Trophoblast cell (in vitro differentiated cells and primary cell): Measurements from ENCODE around the gene AKR1A1.

Source experiments
- DNase-seq, 2 donors: peaks; one replicate each; pipeline ENCODE4 v3.0.0-alpha.2; 2016
- H2AFZ ChIP-seq: 2 replicates; pipeline ENCODE4 v1.6.1; 2013; ENCODE audit warnings: low read length, moderate library complexity, mild to moderate bottlenecking; ENCODE audit not compliant: insufficient read depth, poor library complexity
- H2AK5ac ChIP-seq: 2 replicates; pipeline ENCODE4 v1.6.1; 2013; ENCODE audit warnings: mild to moderate bottlenecking, low read length
- H2BK120ac ChIP-seq: 2 replicates; pipeline ENCODE4 v1.6.1; 2013; ENCODE audit warnings: low read length, mild to moderate bottlenecking, moderate library complexity; ENCODE audit not compliant: insufficient read depth, poor library complexity
- H2BK12ac ChIP-seq: 2 replicates; pipeline ENCODE4 v1.6.1; 2013; ENCODE audit warnings: mild to moderate bottlenecking, low read length, moderate library complexity
- H2BK5ac ChIP-seq: 2 replicates; pipeline ENCODE4 v1.6.1; 2013; ENCODE audit warnings: low read length, low read depth, moderate library complexity, mild to moderate bottlenecking; ENCODE audit not compliant: poor library complexity
- H3K14ac ChIP-seq: 2 replicates; pipeline ENCODE4 v1.6.1; 2013; ENCODE audit warnings: mild to moderate bottlenecking, low read length
- H3K18ac ChIP-seq: 2 replicates; pipeline ENCODE4 v1.6.1; 2013; ENCODE audit warnings: mild to moderate bottlenecking, low read length
- H3K23ac ChIP-seq: 2 replicates; pipeline ENCODE4 v1.6.1; 2013; ENCODE audit warnings: low read length
- H3K27ac ChIP-seq: 2 replicates; pipeline ENCODE4 v1.5.1; 2013; ENCODE audit warnings: low read depth, mild to moderate bottlenecking, inconsistent platforms, low read length, moderate library complexity
- H3K27me3 ChIP-seq: 2 replicates; pipeline ENCODE4 v1.6.1; 2013; ENCODE audit warnings: inconsistent platforms, mild to moderate bottlenecking, low read length, moderate library complexity; ENCODE audit not compliant: insufficient read depth
- H3K36me3 ChIP-seq, 2 experiments: 1 replicate in 1 of 2; 2 replicates in 1 of 2; pipeline ENCODE4 v1.6.1; 2013; ENCODE audit warnings: low read length in 2 of 2, mild to moderate bottlenecking in 2 of 2, moderate library complexity in 1 of 2; ENCODE audit not compliant: insufficient read depth in 2 of 2, control insufficient read depth in 1 of 2
- H3K4ac ChIP-seq: 2 replicates; pipeline ENCODE4 v1.6.1; 2013; ENCODE audit warnings: low read depth, mild to moderate bottlenecking, low read length, moderate library complexity
- H3K4me1 ChIP-seq, 2 experiments: 1 replicate in 1 of 2; 2 replicates in 1 of 2; pipeline ENCODE4 v1.6.1; 2013; ENCODE audit warnings: low read length in 2 of 2, mild to moderate bottlenecking in 2 of 2, moderate library complexity in 1 of 2; ENCODE audit not compliant: insufficient read depth in 2 of 2, control insufficient read depth in 1 of 2
- H3K4me2 ChIP-seq: 2 replicates; pipeline ENCODE4 v1.6.1; 2013; ENCODE audit warnings: inconsistent platforms, mild to moderate bottlenecking, low read length, moderate library complexity
- H3K4me3 ChIP-seq: 2 replicates; pipeline ENCODE4 v1.5.1; 2013; ENCODE audit warnings: mild to moderate bottlenecking, low read depth, low read length, inconsistent platforms
- H3K79me1 ChIP-seq: one replicate; pipeline ENCODE4 v1.6.1; 2013; ENCODE audit warnings: low read length
- H3K79me2 ChIP-seq: 2 replicates; pipeline ENCODE4 v1.6.1; 2013; ENCODE audit warnings: low read length, mild to moderate bottlenecking; ENCODE audit not compliant: control insufficient read depth, insufficient read depth, poor library complexity
- H3K9ac ChIP-seq: 2 replicates; pipeline ENCODE4 v1.6.1; 2013; ENCODE audit warnings: mild to moderate bottlenecking, low read length
- H3K9me3 ChIP-seq: 2 replicates; pipeline ENCODE4 v1.6.1; 2013; ENCODE audit warnings: low read depth, mild to moderate bottlenecking, control low read depth, inconsistent platforms, low read length; ENCODE audit not compliant: insufficient read depth
- H4K12ac ChIP-seq: 2 replicates; pipeline ENCODE4 v1.6.1; 2013; ENCODE audit warnings: low read depth, mild to moderate bottlenecking, low read length, moderate library complexity
- H4K8ac ChIP-seq: 2 replicates; pipeline ENCODE4 v1.6.1; 2013; ENCODE audit warnings: low read depth, mild to moderate bottlenecking, low read length, moderate library complexity
- H4K91ac ChIP-seq: one replicate; pipeline ENCODE4 v1.6.1; 2013; ENCODE audit warnings: low read depth, mild to moderate bottlenecking, low read length, moderate library complexity
- WGBS: extraction: QIAGEN DNeasy Blood & Tissue Kit; methylation state at CpG from one replicate; pipeline ENCODE4 v1.1.7; 2013; ENCODE audit warnings: missing lambda C conversion rate; ENCODE audit not compliant: insufficient read length, insufficient coverage; ENCODE audit errors: extremely low coverage; 5-methylcytosine and 5-hydroxymethylcytosine counted together

Gene AKR1A1

DNA sequence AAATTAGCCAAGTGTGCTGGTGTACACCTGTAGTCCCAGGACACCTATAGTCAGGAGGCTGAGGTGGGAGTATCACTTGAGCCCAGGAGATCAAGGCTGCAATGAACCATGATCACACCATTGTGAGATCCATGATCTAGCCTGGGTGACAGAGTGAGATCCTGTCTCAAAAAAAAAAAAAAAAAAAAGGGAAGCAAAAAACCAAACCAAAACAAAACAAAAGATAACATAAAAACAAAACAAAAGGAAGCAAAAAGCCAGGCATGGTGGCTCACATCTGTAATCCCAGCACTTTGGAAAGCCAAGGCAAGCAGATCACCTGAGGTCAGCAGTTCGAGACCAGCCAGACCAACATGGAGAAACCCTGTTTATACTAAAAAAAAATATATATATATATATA, 9.4 kb upstream of the AKR1A1 start:
- WGBS: no CpG with 5 or more reads among the region's 1 CpG
- Histone ChIP-seq H4K91ac (no peak overlapping the region), H3K79me1 (no peaks in the 10 kb centered on the region), H2BK120ac (no peak overlapping the region), H3K4ac (no peak overlapping the region), H4K8ac (no peak overlapping the region), H3K36me3 (no peaks in the 10 kb centered on the region), H3K18ac (no peak overlapping the region), H3K4me2 (no peak overlapping the region), H3K27me3 (no peaks in the 10 kb centered on the region), H3K9me3 (no peaks in the 10 kb centered on the region), H3K4me1 (peaks cover 0 to 2% of the 10 kb centered on the region in 2 experiments), H3K4me3 (no peak overlapping the region), H3K27ac (no peak overlapping the region), H2BK12ac (no peak overlapping the region), H4K12ac (no peak overlapping the region), H3K14ac (no peak overlapping the region), H3K23ac (no peak overlapping the region), H2AFZ (no peak overlapping the region), H3K79me2 (no peaks in the 10 kb centered on the region), H3K9ac (no peak overlapping the region), H2BK5ac (no peak overlapping the region), H2AK5ac (no peak overlapping the region)
- DNase-seq: no peak

- Histone ChIP-seq H3K27me3 (no peaks in the 10 kb centered on the region), H3K4me3 (no peak overlapping the region), H3K36me3 (no peaks in the 10 kb centered on the region), H4K8ac (no peak overlapping the region), H3K23ac (no peak overlapping the region), H3K79me1 (no peaks in the 10 kb centered on the region), H2BK12ac (no peak overlapping the region), H3K4me1 (peaks cover 0 to 2% of the 10 kb centered on the region in 2 experiments), H3K4ac (no peak overlapping the region), H4K91ac (no peak overlapping the region), H3K27ac (no peak overlapping the region), H2BK5ac (no peak overlapping the region), H3K9ac (no peak overlapping the region), H2AK5ac (no peak overlapping the region), H3K14ac (no peak overlapping the region), H2BK120ac (no peak overlapping the region), H4K12ac (no peak overlapping the region), H2AFZ (no peak overlapping the region), H3K79me2 (no peaks in the 10 kb centered on the region), H3K18ac (no peak overlapping the region), H3K9me3 (no peaks in the 10 kb centered on the region), H3K4me2 (no peak overlapping the region)
- no CpG with 5 or more reads among the region's 4 CpGs for WGBS
- peak; percentile 87 to 90 for DNase-seq
Measured at GRCh38 chr1:45542591-45542990, 8.0 kb upstream of the AKR1A1 start.

- Histone ChIP-seq H2BK12ac (no peak overlapping the region), H4K8ac (no peak overlapping the region), H2AFZ (no peak overlapping the region), H2AK5ac (no peak overlapping the region), H3K23ac (no peak overlapping the region), H3K36me3 (no peaks in the 10 kb centered on the region), H3K4me2 (no peak overlapping the region), H3K27me3 (no peaks in the 10 kb centered on the region), H3K79me1 (no peaks in the 10 kb centered on the region), H3K9ac (no peak overlapping the region), H3K4me3 (no peak overlapping the region), H3K79me2 (no peaks in the 10 kb centered on the region), H3K14ac (no peak overlapping the region), H4K91ac (no peak overlapping the region), H3K4ac (no peak overlapping the region), H3K9me3 (no peaks in the 10 kb centered on the region), H3K27ac (no peak overlapping the region), H2BK120ac (no peak overlapping the region), H3K18ac (no peak overlapping the region), H2BK5ac (no peak overlapping the region), H3K4me1 (peaks cover 0 to 2% of the 10 kb centered on the region in 2 experiments), H4K12ac (no peak overlapping the region)
- DNase-seq: peak; percentile 10 to 39
- WGBS: no CpG with 5 or more reads among the region's 8 CpGs
Measured at GRCh38 chr1:45543581-45544417, 6.8 kb upstream of the AKR1A1 start.

- no CpG with 5 or more reads among the region's 4 CpGs for WGBS
- no peak overlapping the region for H2BK120ac ChIP-seq
- H3K4me2 ChIP-seq: no peak overlapping the region
- no peak overlapping the region for H3K4me3 ChIP-seq
- no peak overlapping the region for H3K9ac ChIP-seq
- H3K14ac ChIP-seq: no peak overlapping the region
- no peak overlapping the region for H2AK5ac ChIP-seq
- no peak overlapping the region for H2BK12ac ChIP-seq
- H3K18ac ChIP-seq: no peak overlapping the region
- H3K27me3 ChIP-seq: no peaks in the 10 kb centered on the region
- no peak overlapping the region for H4K91ac ChIP-seq
- no peaks in the 10 kb centered on the region for H3K9me3 ChIP-seq
- H2BK5ac ChIP-seq: no peak overlapping the region
- no peak for DNase-seq
- H2AFZ ChIP-seq: no peak overlapping the region
- H3K4ac ChIP-seq: no peak overlapping the region
- H3K79me1 ChIP-seq: no peaks in the 10 kb centered on the region
- H3K23ac ChIP-seq: no peak overlapping the region
- no peaks in the 10 kb centered on the region for H3K36me3 ChIP-seq
- H4K8ac ChIP-seq: no peak overlapping the region
- H3K79me2 ChIP-seq: no peaks in the 10 kb centered on the region
- H3K27ac ChIP-seq: no peak overlapping the region
- no peak overlapping the region for H4K12ac ChIP-seq
- peaks cover 0 to 2% of the 10 kb centered on the region in 2 experiments for H3K4me1 ChIP-seq
Measured at GRCh38 chr1:45544530-45544929, 6.1 kb upstream of the AKR1A1 start.
